Ammon's horn (tissue), 1 donor: Measurements from ENCODE around the gene KLF16.

Source experiments
- DNase-seq: peaks from one replicate; pipeline ENCODE4 v3.0.0-alpha.2; 2016; ENCODE audit warnings: low spot score

Gene KLF16

GRCh38 chr19:1867349-1867724 is 4.0 kb upstream of the KLF16 start:
- DNase-seq = no peak

DNA sequence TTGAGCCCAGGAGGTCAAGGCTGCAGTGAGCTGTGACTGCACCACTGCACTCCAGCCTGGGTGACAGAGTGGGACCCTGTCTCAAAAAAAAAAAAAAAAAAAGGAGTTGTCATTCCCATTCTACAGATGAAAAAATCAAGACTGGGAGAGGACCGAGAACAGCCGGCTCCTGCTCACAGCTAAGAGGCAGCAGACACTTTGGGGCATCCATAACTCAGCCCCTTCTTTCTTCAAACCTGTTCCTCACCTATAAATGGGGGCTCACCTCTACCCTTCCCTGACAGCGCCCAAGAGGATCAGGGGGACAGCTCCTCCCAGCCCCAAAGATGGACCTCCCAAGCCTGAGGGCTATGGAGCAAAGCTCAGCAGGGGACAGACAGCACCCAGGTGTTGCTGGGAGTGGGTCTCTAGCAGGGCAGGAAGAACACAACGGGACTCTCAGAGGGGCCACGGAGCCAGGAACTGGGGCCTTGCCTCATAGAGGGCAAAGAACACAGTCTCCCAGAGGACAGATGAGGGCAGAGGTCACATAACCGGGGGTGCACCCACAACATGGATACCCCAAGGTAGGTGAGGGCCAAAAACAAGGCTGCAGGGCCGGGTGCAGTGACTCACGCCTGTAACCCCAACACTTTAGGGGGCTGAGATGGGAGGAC is 3.4 kb upstream of the KLF16 start:
- no peak for DNase-seq

GRCh38 chr19:1865172-1866010 is 2.0 kb upstream of the KLF16 start:
- DNase-seq = peak; percentile 13

- peak; percentile 72 for DNase-seq
These were observed 1.2 kb upstream of the KLF16 start for GRCh38 chr19:1864480-1865171.

DNA sequence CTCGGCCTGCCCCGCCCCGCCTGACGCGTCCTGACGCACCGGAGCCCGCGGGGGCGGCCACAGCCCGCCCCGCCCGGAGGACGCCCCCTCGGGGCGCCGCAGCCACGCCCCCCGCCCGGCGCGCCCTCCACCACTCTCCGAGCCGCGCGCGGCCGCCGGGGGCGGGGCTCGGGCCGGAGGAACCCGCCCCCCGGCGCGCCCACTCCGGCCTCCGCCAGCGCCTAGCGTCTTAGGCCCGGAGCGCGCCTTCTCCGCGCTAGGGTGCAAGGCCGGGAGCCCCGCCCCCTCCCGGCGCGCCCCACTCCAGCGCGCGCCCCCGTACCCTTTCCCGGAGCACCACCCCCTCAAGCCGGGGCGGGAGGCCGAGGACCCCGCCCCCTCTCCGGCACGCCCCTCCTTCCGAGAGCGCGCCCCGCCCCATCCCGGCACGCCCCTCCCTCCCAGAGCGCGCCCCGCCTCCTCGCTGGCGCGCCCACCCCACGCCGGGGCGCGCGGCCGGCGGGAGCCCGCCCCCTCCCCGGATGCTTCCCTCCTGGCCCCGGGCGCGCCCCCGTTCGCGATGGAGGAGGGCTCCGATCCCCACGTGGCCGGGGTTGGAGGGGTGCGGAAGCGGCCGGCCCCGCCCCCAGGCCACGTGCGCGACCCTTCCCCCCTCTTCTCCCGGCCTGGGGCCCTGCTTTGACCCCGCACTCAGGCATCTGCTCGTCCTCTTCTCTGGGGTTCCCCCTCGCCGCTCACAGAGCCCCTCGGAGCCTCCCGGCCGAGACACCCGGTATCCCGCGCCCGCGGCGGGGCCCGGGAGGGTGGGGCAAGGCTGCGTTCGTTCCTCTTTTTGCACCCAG is 480 bp upstream of the KLF16 start:
- DNase-seq = peak; percentile 90

- peak; percentile 26 for DNase-seq
These were observed 703 bp downstream of the KLF16 start for GRCh38 chr19:1862424-1863327.

DNA sequence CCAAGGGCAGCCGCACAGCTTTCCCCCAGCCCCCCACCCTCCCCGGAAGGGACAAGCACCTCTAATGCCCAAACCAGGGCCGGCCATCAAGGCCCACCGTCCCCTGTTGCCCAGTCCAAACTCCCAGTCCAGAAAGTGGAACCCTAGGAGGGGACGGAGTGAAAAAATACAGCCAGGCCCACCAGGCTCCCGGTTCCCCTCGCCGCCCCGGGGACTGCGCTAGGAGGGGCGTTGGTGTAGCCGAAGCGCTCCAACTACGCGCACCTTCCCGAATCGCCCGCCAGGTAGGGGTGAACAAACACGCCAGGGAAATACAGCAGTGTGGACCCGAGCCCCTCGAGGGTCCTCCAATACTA is 1.3 kb downstream of the KLF16 start:
- DNase-seq = peak; percentile 12

- DNase-seq = peak; percentile 33
These were observed 1.8 kb downstream of the KLF16 start for GRCh38 chr19:1861599-1862031.

GRCh38 chr19:1860821-1861598 is 2.4 kb downstream of the KLF16 start:
- DNase-seq = no peak

- peak; percentile 87 for DNase-seq
These were observed 3.2 kb downstream of the KLF16 start for GRCh38 chr19:1860042-1860775.

DNA sequence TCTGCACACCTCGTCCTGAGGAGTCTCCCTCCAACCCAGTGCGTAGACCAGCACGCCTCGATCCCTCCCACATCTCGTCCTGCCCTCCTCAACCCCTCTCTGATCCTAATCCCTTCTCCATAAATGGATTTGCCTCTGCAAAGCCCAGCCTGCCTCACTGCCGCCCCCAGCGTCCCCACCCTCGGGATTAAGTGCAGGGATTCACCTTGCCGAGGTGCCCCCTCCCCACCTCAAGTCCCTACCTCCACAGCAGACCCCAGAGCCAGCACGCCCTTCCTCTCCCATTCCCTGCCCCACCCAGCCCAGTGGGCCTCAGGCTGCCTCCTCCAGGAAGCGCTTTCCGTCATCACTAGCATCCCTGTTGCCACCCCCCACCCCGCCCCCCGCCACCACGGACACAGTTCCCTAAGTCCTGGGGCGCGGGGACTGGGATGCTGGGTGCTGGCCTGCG is 4.0 kb downstream of the KLF16 start:
- peak; percentile 18 for DNase-seq

DNA sequence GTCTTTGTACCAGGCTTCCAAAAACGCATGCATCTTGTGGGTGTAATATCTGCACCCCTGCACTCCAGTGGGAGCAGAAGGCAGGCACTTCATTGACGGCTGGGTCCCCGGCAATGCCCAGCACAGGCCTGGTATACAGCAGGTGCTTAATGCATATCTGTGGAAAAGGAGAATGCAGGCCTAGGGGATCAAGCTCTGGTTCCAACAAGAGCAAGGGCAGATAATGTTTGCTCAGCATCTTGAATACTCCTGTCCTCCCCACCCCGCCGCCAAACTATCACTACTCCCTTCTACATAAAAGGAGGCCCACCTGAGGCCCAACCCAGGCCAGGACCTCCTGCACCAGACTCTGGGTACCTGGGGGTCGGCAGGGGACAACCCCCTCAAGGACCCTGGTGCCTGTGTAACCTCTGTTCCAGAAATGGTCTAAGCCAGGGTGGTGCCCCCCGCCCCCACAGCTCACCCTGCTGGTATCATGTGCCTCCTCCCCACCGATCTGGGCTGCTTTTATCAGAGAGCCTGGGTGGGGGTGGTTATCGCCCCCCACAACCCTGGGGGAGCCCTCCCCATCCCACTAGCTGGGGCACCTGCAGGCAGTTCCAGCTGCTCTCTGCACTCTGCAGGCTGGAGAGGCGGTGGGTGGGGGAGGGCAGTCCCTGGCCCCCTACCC is 4.8 kb downstream of the KLF16 start:
- DNase-seq = no peak

GRCh38 chr19:1857648-1858326 is 5.6 kb downstream of the KLF16 start:
- peak; percentile 30 for DNase-seq

GRCh38 chr19:1856698-1857603 is 6.4 kb downstream of the KLF16 start:
- DNase-seq = peak; percentile 75

GRCh38 chr19:1856345-1856697 is 7.1 kb downstream of the KLF16 start:
- peak; percentile 11 for DNase-seq

- DNase-seq = peak; percentile 16
These were observed 7.5 kb downstream of the KLF16 start for GRCh38 chr19:1855828-1856255.
